ENCODE measurements around the gene TET3. TPM values are rescaled to one million over a fixed set of nuclear protein-coding genes. Genes with fewer than 3 reads are reported as not detected.

The TET3 gene
- total RNA-seq, 1 donor from 2014 or later = 7.3 TPM

DNA sequence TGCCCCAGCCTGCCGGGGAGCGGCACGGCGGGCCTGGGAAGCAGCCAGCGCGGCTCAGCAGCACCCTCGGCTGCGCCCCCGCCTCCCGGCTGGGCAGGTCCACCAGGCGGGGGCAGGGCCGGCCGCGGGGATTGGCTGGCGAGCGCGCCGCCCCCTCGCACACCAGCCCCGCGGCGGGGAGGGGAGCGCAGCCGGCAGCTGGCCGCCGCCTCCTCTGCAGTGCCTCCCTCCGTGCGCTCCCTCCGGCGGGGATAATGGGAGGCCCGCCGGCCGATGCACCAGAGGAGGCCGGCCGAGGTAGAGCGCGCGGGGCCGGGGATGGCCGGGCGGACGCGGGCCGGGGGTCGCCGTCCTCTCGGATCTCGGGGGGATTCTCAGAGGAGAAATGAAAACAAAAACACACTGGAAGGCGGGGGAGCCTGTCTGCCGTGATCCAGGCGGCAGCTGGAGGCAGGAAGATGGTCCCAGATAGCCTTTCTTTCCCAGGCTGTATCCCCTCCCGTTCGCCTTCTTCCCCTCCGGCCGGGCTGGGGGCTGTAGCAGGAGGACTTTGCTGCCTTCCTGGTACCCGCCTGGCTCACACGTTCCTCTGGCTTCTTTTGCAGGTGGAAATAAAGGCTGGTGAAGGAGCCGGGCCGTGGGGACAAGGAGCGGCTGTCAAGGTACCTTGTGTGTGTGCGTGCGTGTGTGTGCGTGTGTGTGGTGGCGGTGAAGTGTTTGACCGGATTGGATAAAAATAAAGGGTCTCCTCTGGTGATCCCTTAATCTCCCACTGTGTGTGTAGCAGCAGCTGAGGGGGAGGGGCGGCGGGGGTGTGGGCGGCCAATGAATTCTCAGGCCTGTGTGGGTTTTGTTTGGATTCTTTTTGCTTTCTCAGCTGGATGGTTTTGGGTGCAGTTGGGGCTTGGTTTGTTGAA, 18.1 kb downstream of the TET3 start:
- ATAC-seq (peak; percentile 98), DNase-seq (ENCODE audit: low spot score) (peak; percentile 84)

DNA sequence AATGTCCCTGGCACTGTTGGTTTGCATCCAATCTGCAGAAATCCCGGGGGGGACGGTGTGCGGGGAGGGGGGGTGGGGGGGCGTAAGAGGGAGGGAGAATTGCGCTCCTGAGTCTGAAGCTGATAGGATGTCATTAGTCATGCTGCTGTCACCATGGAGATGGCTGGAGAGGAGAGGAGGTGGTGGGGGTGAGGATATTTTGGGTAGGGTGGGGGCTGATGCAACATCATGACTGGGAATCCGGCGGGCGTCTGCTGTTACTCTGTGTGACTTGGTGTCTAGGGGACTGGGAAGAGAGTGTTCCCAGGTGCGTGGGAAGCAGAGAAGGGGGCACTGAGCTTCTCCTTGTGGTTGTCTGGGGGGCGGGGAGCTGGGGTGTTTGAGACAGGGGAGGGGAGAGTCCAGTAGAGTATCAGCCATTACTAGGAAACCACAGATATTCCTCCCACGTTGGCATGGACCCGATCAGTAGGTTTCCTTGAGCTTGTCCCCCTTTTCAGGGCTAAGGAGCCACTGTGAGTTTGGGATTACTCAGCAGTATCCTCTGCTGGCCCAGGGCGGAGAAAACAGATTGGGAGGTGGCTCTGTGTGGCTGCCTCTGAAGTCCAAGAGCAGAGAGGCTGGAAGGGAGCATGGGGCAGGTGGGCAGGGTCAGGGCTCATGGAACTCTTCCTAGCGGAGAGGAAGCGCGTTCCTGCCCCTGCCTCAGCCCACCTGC, 18.9 kb downstream of the TET3 start:
- DNase-seq (ENCODE audit: low spot score) (no peak), ATAC-seq (no peak)

DNA sequence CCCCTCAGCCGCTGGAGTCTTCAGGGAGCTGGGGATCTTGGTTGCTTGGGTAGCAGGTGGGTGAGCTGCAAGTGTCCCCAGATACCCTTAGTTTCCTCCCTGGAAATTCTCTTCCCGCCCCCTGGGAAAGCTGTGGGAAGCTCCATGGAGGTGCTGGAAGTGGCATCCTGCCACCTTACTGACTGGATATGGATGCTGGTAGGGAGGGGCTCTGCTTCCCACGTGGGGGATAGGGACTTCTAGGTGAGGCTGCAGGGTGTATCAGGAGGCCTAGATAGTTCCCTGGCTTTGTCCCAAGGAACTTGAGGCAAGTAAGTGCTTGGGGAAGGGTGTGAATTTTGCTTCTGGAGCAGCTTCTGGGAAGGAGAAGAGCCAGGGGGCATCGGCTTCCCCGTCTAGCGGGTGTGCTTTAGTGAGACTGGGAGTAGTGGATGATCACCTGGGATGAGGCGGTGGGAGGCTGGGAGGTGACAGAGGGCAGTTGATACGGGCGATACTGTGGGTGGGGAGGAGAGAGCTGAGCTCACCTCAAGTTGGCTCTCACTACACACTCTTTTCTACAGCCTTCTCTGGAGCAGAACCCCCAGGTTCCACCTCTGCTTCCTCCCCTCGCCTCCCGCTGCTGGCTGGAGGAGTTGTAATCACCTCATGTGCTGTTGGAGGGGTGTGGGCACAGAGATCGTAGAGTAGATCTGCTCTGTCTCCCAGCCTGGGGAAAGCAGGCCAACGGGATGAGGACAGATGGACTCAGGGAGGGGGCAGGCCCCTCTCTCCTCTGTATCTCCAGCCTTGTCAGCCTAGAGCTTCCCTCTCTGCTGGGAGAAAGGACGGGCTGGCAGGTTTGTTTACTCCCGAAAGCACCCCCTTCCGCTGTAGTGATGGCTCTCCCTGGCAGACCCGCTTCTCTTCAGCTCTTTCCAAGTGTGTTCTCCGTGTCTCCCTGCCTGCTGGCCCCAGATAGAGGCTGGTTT, 19.8 kb downstream of the TET3 start:
- no peak for DNase-seq (ENCODE audit: low spot score)
- no peak for ATAC-seq

DNA sequence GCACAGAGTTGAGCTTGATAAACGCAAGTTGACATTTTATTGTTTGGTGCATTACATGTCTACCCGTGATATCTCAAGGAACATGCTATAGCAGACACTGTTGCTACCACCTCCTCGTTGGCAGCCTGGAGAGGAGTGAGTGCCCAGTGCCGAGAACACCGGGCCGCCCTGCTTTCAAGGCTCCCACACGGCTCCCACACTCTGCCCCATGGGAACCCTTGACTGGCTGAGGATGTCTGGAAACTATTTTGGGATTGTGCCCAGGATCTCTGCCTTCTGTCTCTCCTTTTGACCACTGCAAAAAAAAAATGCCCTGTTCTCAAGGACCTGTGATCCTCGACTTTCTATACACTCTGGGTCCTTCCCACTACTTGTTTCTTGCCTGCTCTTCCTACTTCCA, 21.1 kb downstream of the TET3 start:
- ATAC-seq (no peak), DNase-seq (ENCODE audit: low spot score) (peak; percentile 28)

- ATAC-seq (no peak), DNase-seq (ENCODE audit: low spot score) (peak; percentile 33)
Observed at GRCh38 chr2:74006459-74006858, 21.7 kb downstream of the TET3 start.

DNA sequence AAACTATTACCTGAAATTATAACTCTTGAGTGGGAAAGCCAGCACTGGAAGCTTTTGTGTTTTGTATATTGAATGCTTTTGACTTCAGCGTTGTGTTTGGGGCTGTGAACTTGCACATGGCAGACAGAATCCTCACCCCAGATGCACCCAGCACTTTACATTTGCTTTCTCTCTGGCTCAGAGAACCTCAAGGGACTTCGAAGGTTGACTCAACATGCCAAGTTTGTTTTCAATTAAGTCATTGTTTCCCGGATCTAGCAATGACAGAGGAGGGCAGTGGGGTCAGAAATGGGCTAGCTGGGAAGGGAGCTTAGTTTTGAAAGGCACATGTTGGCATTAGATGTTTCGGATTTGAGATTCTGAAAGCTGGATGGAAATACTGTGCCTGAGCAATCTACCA, 22.4 kb downstream of the TET3 start:
- ATAC-seq (no peak), DNase-seq (ENCODE audit: low spot score) (peak; percentile 2)

GRCh38 chr2:74007711-74008110, 23.0 kb downstream of the TET3 start:
- ATAC-seq = no peak
- peak; percentile 4 for DNase-seq (ENCODE audit: low spot score)

DNA sequence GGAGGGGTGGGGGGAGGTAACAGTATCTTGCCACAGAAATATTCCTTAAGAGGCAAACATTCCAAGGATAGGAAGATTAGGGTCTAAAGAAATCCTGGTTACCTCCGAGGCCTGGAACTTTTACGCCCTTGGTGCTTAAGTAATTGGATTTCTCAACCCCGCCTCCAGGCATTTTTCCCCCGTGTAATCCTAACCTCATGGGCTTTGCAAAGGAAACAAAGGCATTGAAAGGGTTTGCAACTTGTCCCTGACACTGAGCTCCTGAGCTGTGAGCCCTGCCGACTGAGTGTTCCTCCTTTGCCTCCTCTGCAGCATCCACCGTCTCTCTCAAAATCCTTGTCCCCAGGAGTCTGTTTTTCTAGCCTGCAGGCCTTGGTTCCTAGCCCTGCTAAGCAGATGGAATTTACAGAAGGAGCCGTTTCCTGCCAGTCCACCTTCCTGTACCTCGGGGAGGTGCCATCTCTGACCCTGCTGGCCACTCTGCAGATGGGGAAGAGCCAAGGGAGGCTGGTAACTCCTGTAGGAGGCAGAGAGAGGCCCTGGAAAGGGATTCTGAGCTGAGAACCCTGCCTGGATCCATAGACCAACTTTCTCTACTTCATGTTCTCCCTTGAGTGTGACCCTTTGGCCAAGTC, 24.2 kb downstream of the TET3 start:
- ATAC-seq (no peak), DNase-seq (ENCODE audit: low spot score) (peak; percentile 29)

- ATAC-seq (no peak), DNase-seq (ENCODE audit: low spot score) (no peak)
Observed at GRCh38 chr2:74009577-74009976, 24.9 kb downstream of the TET3 start.

DNA sequence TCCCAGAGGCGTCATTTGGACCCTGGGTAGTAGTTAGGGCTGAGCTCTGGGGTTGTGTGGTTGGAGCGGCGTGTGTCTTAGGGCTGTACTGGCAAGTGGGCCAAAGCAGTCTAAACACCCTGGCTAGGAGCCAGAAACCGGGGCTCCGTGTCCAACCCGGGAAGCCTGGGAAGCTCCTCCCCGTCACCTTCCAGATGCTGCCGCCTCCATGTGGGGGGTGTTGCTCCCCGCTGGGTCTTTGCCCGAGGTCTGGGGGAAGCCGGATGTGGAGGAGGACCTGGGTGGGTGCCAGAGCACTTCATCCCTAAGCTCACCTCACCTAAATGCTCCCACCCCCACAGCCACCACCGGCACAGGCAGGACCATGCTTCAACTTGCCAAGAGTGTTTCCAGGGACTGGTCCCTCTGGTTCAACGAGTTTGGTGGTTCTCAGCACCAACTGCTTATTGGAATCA, 25.4 kb downstream of the TET3 start:
- ATAC-seq = peak; percentile 25
- DNase-seq (ENCODE audit: low spot score) = peak; percentile 53

DNA sequence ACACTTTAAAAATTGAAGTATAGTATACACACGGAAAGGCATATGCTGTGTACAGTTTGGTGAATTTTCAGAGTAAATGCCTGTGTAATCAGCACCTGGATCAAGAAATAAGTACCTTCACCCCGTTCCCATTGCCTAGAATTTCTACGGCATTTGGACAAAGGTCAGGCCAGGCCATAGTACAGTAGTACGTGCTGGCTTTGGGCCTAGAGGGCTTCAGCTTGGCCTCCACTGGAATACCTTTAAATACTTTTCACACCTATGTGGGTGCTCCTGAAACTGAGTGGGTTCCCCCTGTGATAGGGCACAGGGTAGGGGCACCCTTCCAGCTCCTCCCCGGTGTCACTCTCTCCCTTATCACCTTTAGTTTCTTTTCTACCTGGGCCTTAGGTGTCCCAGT, 26.5 kb downstream of the TET3 start:
- ATAC-seq (peak; percentile 89), DNase-seq (ENCODE audit: low spot score) (peak; percentile 64)

GRCh38 chr2:74014813-74015212, 30.1 kb downstream of the TET3 start:
- peak; percentile 21 for DNase-seq (ENCODE audit: low spot score)
- ATAC-seq = no peak

GRCh38 chr2:74017223-74017622, 32.5 kb downstream of the TET3 start:
- DNase-seq (ENCODE audit: low spot score) = no peak
- ATAC-seq = no peak

GRCh38 chr2:74019516-74019915, 34.8 kb downstream of the TET3 start:
- ATAC-seq (no peak), DNase-seq (ENCODE audit: low spot score) (peak; percentile 19)

- ATAC-seq (peak; percentile 47), DNase-seq (ENCODE audit: low spot score) (no peak)
Observed at GRCh38 chr2:74020702-74021406, 36.1 kb downstream of the TET3 start.

- DNase-seq (ENCODE audit: low spot score) (no peak), ATAC-seq (no peak)
Observed at GRCh38 chr2:74021407-74021755, 36.7 kb downstream of the TET3 start.

- DNase-seq (ENCODE audit: low spot score) (no peak), ATAC-seq (no peak)
Observed at GRCh38 chr2:74024216-74024615, 39.5 kb downstream of the TET3 start.

- ATAC-seq (peak; percentile 20), DNase-seq (ENCODE audit: low spot score) (no peak)
Observed at GRCh38 chr2:74025971-74026612, 41.4 kb downstream of the TET3 start.

DNA sequence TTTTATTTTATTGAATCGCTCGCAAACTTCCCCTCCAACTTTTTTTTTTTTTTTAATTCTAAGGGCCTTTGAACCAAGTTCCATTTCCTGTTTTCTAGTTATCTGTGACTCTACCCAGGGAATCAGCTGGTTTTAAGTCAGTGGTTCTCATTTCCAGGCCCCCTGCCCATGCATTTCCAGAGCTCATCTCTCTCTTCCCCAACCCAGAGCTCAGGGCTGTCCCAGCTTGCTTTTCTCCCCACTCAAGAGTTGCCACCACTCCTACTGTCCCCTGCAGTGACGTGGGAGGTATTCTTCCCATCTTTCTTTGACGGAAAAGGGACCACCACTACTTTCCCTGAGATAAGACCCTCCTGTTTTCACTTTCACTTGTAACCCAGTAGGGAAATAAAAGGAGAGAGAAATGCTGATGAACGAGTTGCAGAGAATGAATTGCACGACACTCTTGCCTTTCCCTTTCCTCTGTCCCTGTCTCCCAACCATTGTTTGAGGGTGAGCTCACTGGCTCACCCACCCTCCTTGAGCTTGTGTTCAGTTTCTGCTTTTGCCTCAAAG, 42.1 kb downstream of the TET3 start:
- no peak for DNase-seq (ENCODE audit: low spot score)
- no peak for ATAC-seq
